Fibroblast of lung (primary cell): ENCODE data around the gene ZNF283. TPM values are rescaled to one million over a fixed set of nuclear protein-coding genes. Genes with fewer than 3 reads are reported as not detected.

Experiments used
- DNase-seq, 2 donors: peaks; one replicate each; pipeline versions ENCODE4 v3.0.0 to v3.0.0-alpha.2; 2010; ENCODE audit warnings: low read depth in 2 of 2
- H2AFZ ChIP-seq: 2 replicates; pipeline ENCODE4 v1.5.1; 2012; ENCODE audit warnings: low read length, control low read depth, inconsistent platforms
- H3K27ac ChIP-seq: 2 replicates; pipeline ENCODE4 v1.5.1; 2011; ENCODE audit warnings: low read length, control low read depth; ENCODE audit not compliant: insufficient read depth
- H3K27me3 ChIP-seq: 2 replicates; pipeline ENCODE4 v1.5.1; 2011; ENCODE audit warnings: mild to moderate bottlenecking, low read length; ENCODE audit not compliant: control insufficient read depth, insufficient read depth
- H3K36me3 ChIP-seq: 2 replicates; pipeline ENCODE4 v1.5.1; 2011; ENCODE audit warnings: low read length; ENCODE audit not compliant: control insufficient read depth, insufficient read depth
- H3K4me1 ChIP-seq: 2 replicates; pipeline ENCODE4 v1.5.1; 2011; ENCODE audit warnings: low read length; ENCODE audit not compliant: control insufficient read depth, insufficient read depth; ENCODE audit errors: extremely low read depth
- H3K4me2 ChIP-seq: 2 replicates; pipeline ENCODE4 v1.5.1; 2011; ENCODE audit warnings: low read length, control low read depth; ENCODE audit not compliant: insufficient read depth; ENCODE audit errors: extremely low read depth
- H3K4me3 ChIP-seq, 4 experiments: fragments of 200-600 bp in 1 of 4; sonication (generic) in 1 of 4; replicated peaks in 1 of 4; 2 replicates each; pipeline ENCODE4 v1.5.1; 2011 to 2016; ENCODE audit warnings: low read length in 4 of 4, low read depth in 3 of 4, mild to moderate bottlenecking in 3 of 4, control low read depth in 2 of 4, inconsistent platforms in 1 of 4, mixed read lengths in 1 of 4; ENCODE audit not compliant: insufficient read depth in 1 of 4; ENCODE audit errors: control extremely low read depth in 1 of 4
- H3K79me2 ChIP-seq: 2 replicates; pipeline ENCODE4 v1.5.1; 2012; ENCODE audit warnings: mild to moderate bottlenecking, low read length, inconsistent platforms; ENCODE audit not compliant: control insufficient read depth, insufficient read depth
- H3K9ac ChIP-seq: 2 replicates; pipeline ENCODE4 v1.5.1; 2011; ENCODE audit warnings: mild to moderate bottlenecking, low read length, control low read depth; ENCODE audit not compliant: insufficient read depth
- H3K9me3 ChIP-seq: 2 replicates; pipeline ENCODE4 v1.5.1; 2012; ENCODE audit warnings: low read depth, low read length; ENCODE audit not compliant: control insufficient read depth, insufficient read depth
- H4K20me1 ChIP-seq: 2 replicates; pipeline ENCODE4 v1.5.1; 2011; ENCODE audit warnings: low read length; ENCODE audit not compliant: control insufficient read depth, insufficient read depth; ENCODE audit errors: extremely low read depth
- EZH2 ChIP-seq: IDR thresholded peaks from 2 replicates; pipeline ENCODE4 v1.5.1; 2012; ENCODE audit warnings: low read length, control low read depth, mild to moderate bottlenecking; ENCODE audit errors: missing control alignments
- polyA plus RNA-seq, 2 donors: library from polyadenylated mRNA; depleted of rRNA in 1 of 2; stranded (reverse) in 1 of 2; unstranded in 1 of 2; fragments of >200 nt; gene quantifications; 2 replicates each; pipeline ENCODE4 v1.2.1, GENCODE V29; 2011 to 2012; ENCODE audit warnings: missing spikeins in 1 of 2
- total RNA-seq: library from RNA; depleted of rRNA; stranded (reverse); fragments of >200 nt; gene quantifications from 2 replicates; pipeline ENCODE4 v1.2.1, GENCODE V29; 2014
- TF ChIP-seq, protein P1 (sequence below), 2 donors: IDR thresholded peaks in 1 of 2; conservative IDR thresholded peaks in 1 of 2; 1 replicate in 1 of 2; 2 replicates in 1 of 2; pipeline ENCODE4 v1.5.1; 2011 to 2012; ENCODE audit warnings: low read length in 2 of 2, control low read depth in 1 of 2, inconsistent platforms in 1 of 2, low read depth in 1 of 2, mild to moderate bottlenecking in 1 of 2

ZNF283 gene
- total and polyA plus RNA-seq, 2 donors (not counting 1 experiment from before 2014, with no cell fraction given) = 5.8 to 15.2 TPM

DNA sequence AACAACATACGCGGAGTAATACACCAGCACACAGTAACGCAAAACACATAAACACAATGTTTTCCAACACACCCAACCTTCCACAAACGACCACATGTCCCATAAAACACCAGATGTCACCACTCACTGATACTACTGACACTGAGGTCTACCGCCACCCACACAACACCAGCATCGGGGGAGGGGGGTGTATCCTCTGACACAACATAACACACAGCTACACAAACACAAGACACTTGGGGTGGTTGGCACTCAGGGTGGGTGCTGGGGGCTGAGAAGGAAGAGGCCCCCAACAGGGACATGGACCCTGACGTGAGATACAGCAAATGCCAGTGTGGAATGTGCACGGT, 44.8 kb upstream of the ZNF283 start:
- Histone ChIP-seq H3K4me2 (no peak overlapping the region), H3K27ac (no peak overlapping the region), H3K79me2 (no peaks in the 10 kb centered on the region), H3K36me3 (no peaks in the 10 kb centered on the region), H3K4me3 (no peak overlapping the region), H3K9ac (no peak overlapping the region), H3K9me3 (no peaks in the 10 kb centered on the region), H3K27me3 (no peaks in the 10 kb centered on the region), H3K4me1 (peaks cover 17% of the 10 kb centered on the region), H4K20me1 (no peaks in the 10 kb centered on the region), H2AFZ (no peak overlapping the region)
- no peak for TF ChIP-seq EZH2
- TF ChIP-seq, protein P1, sequence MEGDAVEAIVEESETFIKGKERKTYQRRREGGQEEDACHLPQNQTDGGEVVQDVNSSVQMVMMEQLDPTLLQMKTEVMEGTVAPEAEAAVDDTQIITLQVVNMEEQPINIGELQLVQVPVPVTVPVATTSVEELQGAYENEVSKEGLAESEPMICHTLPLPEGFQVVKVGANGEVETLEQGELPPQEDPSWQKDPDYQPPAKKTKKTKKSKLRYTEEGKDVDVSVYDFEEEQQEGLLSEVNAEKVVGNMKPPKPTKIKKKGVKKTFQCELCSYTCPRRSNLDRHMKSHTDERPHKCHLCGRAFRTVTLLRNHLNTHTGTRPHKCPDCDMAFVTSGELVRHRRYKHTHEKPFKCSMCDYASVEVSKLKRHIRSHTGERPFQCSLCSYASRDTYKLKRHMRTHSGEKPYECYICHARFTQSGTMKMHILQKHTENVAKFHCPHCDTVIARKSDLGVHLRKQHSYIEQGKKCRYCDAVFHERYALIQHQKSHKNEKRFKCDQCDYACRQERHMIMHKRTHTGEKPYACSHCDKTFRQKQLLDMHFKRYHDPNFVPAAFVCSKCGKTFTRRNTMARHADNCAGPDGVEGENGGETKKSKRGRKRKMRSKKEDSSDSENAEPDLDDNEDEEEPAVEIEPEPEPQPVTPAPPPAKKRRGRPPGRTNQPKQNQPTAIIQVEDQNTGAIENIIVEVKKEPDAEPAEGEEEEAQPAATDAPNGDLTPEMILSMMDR (conservative IDR thresholded peaks at IDR 0.05 in 1 of 2, IDR thresholded peaks at IDR 0.05 in 1 of 2; ENCODE audit: low read depth in 1 of 2, low read length in 2 of 2) = no peak
- DNase-seq = no peak

DNA sequence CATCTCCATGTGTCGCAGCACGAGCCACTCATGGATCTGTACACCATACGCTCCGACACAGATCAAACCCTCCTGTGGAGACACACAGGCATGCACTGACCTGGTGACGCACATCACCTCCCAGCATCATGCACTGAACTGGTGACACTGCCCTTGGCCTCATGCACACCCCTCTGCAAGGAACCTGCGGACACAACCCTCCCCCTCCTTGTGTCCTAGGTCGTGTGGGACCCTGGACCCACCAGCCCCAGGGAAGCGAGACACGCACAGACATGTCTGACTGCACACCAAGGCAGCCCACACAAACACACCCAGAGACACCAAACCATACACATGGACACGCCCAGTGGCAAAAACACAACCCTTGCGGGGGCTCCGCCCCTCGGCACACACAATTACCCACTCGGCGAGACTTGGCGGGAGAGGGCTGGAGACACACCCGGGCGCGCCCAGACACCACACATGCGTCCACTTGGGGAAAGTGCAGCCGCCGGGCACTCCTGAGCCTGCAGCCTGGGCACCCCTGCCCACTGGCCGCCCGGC, 44.4 kb upstream of the ZNF283 start:
- Histone ChIP-seq H3K79me2 (no peaks in the 10 kb centered on the region), H2AFZ (no peak overlapping the region), H3K27me3 (no peaks in the 10 kb centered on the region), H3K9ac (no peak overlapping the region), H3K4me3 (no peak overlapping the region), H3K36me3 (no peaks in the 10 kb centered on the region), H3K4me1 (peaks cover 17% of the 10 kb centered on the region), H4K20me1 (no peaks in the 10 kb centered on the region), H3K27ac (no peak overlapping the region), H3K4me2 (no peak overlapping the region), H3K9me3 (no peaks in the 10 kb centered on the region)
- no peak for DNase-seq
- TF ChIP-seq, protein P1 (conservative IDR thresholded peaks at IDR 0.05 in 1 of 2, IDR thresholded peaks at IDR 0.05 in 1 of 2; ENCODE audit: low read depth in 1 of 2, low read length in 2 of 2) = no peak
- TF ChIP-seq EZH2 = no peak

DNA sequence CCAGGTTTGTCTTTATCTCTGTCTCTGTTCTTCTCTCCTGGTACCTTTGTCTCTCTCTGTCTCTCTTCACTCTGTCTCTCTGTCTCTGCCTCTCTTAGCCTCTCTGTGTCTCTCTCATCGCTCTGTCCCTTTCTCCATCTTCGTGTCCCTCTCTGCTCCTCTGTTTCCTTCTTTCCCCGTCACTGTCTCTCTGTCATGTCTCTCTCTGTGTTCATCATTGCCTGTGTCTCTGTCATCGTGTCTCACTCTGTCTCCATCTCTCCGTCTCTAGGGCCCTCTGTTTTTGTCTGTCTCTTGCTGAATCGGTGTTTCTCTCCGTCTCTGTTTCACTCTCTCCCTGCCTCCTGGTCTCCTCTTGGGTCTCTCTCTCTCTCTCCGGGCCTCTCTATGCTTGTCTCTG, 43.5 kb upstream of the ZNF283 start:
- H3K9ac ChIP-seq = no peak overlapping the region
- no peaks in the 10 kb centered on the region for H4K20me1 ChIP-seq
- TF ChIP-seq EZH2 = no peak
- TF ChIP-seq, protein P1 (conservative IDR thresholded peaks at IDR 0.05 in 1 of 2, IDR thresholded peaks at IDR 0.05 in 1 of 2; ENCODE audit: low read depth in 1 of 2, low read length in 2 of 2) = no peak
- H3K4me3 ChIP-seq = no peak overlapping the region
- no peaks in the 10 kb centered on the region for H3K79me2 ChIP-seq
- H2AFZ ChIP-seq = no peak overlapping the region
- DNase-seq = no peak
- H3K4me1 ChIP-seq = peaks cover 17% of the 10 kb centered on the region
- no peaks in the 10 kb centered on the region for H3K9me3 ChIP-seq
- no peak overlapping the region for H3K27ac ChIP-seq
- no peak overlapping the region for H3K4me2 ChIP-seq
- no peaks in the 10 kb centered on the region for H3K36me3 ChIP-seq
- no peaks in the 10 kb centered on the region for H3K27me3 ChIP-seq
